HG02973 (cell line): ENCODE data around the gene GJD4.

Experiments used
- ATAC-seq: cut with Tn5 transposase; IDR thresholded peaks from one replicate; pipeline ENCODE4 v1.9.1; 2021; ENCODE audit warnings: moderate library complexity; ENCODE audit not compliant: unreplicated experiment

Gene GJD4

DNA sequence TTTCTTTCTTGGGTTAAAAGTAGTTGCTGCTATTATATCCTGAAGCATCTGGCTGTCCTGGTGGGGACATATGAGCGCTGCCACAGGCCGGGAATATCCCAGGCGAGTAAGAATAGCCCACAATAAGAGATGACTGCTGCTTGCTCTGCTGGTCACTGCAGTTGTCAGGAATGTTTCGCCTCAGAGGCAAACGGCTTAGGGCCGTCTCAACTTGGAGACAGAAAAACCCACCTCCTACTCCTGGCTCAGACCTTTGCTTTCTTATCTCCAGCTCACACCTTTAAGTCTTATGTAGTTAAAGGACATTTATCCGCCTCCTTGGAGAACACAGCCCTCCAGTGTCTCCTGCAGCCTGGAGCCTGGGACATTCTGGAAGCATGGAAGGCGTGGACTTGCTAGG is at the start of gene GJD4:
GJD4 (plus strand) TSS at position 151 of the 400 bp plus-strand sequence; CDS start at position 378, 227 bp downstream.
- no peak for ATAC-seq

- no peak for ATAC-seq
Measured at GRCh38 chr10:35555962-35556930, 48.9 kb upstream of the GJD4 start.

GRCh38 chr10:35558276-35558675 is 46.9 kb upstream of the GJD4 start:
- no peak for ATAC-seq

DNA sequence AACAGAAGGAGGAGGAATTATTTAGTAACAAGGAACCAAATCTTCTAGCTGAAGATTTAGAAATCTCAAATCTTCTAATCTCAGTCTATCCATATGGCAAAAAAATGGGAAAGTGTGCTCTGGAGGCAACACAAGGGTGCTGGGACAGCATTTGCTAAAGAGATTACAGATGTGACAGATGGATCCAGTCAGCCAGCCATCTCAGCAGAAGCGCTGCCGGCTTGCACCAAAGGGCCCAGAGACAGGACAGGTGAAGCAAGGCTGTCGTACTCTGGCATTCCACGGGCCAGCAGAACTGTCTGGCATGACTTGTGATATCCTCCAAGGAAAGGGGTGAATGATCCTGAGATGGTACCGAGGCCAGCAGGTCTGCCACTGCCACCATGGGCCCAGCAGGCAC is 45.7 kb upstream of the GJD4 start:
- no peak for ATAC-seq

DNA sequence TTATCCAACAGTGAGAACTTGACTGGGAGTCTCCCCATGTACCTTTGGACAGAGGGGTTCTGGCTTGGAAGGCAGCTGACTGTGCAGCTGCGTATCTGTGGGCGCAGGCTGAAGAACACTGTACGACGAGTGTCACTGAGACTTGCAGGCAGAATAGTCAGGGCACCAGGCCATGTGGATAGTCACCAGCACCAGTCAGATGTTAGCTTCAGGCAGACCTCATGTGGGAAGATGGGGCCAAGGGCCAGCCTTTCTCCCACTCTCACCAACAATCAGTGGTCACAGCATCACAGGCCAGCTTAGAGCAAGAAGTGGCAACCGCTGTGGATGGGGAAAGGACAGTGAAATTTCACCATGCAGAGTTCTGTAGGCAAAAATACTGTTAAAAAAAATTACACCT is 43.4 kb upstream of the GJD4 start:
- ATAC-seq, result no peak

GRCh38 chr10:35562427-35562826 is 42.7 kb upstream of the GJD4 start:
- ATAC-seq, result no peak

DNA sequence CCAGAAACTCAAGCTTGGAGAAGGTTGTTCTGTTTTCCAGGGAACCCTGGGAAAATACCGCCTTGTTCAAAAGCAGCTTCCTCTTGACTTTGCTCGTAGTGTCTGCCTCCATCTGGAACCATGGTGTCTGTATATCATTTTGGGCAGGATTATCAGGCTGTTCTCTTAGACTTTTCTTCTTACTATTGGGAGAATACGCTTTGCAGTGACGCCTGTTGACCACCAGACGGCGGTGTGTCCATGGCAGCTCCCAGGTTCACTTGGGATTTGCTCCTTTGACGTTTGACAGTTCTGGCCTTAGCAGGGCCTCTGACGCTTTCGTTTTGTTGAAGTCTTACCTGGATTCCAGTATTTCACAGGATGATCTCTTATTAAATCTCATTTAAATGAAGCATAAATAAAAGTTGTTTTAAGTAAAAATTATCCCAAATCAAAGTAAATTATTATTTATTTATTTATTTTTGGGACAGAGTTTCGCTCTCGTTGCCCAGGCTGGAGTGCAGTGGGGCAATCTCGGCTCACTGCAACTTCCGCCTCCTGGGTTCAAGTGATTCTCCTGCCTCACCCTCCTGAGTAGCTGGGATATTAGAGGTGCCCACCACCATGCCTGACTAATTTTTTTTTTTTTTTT is 41.8 kb upstream of the GJD4 start:
- peak; percentile 66 for ATAC-seq

- no peak for ATAC-seq
Measured at GRCh38 chr10:35564341-35564968, 40.7 kb upstream of the GJD4 start.

DNA sequence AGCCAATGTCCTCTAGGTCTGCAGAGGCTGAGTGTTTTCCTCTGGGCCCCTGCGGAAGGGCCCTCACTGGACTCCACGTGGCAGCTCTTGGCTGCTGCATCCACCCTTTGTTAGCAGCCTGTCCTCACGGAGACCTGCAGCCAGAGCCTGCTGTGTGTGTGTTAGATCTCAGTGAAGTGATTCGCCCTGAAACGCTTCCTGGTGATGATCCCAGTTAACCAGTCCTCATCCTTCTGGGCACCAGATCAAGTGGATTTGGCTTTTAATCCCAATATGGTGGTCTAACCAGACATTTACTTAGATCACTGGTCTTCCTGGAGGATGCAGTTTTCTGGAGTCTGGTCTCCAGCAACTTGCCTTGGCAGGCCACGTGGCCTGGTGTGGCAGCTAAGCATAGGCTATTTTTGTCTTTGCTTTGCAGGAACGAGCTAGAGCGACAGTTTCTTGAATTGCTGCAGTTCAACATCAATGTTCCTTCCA is 39.5 kb upstream of the GJD4 start:
- ATAC-seq, result no peak

- ATAC-seq, result no peak
Measured at GRCh38 chr10:35567951-35568350, 37.2 kb upstream of the GJD4 start.

DNA sequence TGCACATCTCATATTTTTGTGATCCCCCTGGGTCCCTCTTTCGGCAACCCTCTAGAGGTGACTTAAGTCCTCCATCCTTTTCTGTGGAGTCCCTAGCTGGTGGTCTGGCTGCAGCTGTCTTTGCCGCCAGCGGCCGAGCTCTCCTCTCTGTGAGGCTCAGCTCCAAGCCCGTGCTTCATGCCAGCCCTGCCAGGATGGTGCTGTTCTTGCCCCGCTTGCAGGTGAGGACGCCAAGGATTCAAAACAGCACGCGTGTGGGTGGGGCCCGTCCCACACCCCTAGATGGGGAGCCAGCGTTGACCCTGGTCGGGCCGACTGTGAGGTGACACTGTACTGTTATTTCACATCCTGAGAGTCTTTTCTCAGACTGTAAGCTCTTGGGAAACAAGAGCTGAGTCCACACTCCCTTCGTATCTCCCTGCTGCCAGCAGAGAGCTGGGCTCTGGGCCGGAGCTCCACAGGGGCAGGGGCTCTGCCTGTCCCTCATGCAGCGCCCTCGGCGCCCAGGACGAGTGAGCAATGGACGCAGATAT is 36.6 kb upstream of the GJD4 start:
- no peak for ATAC-seq

GRCh38 chr10:35569111-35569707 is 35.9 kb upstream of the GJD4 start:
- no peak for ATAC-seq

GRCh38 chr10:35569836-35570235 is 35.3 kb upstream of the GJD4 start:
- no peak for ATAC-seq

- ATAC-seq, result no peak
Measured at GRCh38 chr10:35570397-35570796, 34.7 kb upstream of the GJD4 start.

- ATAC-seq, result no peak
Measured at GRCh38 chr10:35572583-35572982, 32.6 kb upstream of the GJD4 start.

DNA sequence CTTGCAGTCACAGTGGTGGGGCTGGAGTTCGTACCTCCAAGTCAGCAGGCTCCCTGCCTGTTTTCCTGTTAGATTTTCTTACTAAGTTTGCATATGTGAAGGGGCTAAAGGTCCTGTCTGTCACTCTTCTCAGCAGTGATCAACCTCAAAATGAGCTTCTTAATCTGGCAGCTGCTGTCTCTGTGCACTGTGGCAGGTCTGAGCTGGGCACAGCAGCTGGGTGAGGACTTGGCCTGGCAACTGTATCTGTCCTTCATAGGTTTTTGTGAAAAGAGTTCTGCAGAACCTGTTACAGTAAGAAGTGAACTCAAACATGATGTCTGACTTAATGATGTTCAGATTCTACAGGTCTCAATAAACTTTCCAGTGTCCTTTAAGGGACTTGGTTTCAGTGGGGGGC is 31.3 kb upstream of the GJD4 start:
- ATAC-seq, result no peak

GRCh38 chr10:35574924-35575352 is 30.2 kb upstream of the GJD4 start:
- no peak for ATAC-seq

DNA sequence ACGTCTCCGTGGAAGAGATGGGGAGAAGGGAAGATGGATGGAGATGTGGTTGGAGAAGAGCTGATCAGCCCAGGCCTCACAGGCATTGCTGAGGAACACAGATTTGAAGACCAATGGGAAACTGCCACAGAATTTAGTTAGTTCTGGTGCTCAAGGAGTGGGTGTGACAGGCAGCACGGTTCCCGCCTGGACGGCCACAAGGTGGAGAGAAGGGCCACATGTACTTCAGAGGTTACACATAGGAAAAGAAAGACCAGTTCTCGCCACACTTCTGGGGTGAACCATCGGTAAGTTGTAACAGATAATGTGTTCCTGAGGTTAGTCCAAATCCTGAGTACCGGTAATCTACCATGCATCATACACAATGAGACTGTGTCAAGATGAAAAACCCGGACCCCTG is 29.5 kb upstream of the GJD4 start:
- no peak for ATAC-seq

DNA sequence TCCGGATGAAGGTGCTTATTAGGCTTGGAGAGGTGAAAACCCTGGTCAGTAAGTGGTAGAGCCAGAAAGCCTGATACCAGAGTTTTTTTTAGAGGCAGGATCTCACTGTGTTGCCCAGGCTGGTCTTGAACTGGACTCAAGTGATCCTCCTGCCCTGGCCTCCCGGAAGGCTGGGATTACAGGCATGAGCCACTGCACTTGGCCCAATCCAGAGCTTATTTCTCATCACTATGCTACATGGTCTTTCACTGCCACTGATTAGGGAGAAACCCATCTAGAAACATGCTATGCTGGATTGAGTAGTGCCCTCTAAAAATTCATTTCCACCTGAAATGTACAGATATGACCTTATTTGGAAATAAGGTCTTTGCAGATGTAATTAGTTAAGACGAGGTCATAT is 28.4 kb upstream of the GJD4 start:
- no peak for ATAC-seq

- ATAC-seq, result no peak
Measured at GRCh38 chr10:35577926-35578617, 27.1 kb upstream of the GJD4 start.
